OCI-M2 (cell line): ENCODE measurements around the gene INF2.

Experiments used
- DNase-seq: peaks from one replicate; lab custom pipeline; 2025; ENCODE audit not compliant: unreplicated experiment; lab: John Stamatoyannopoulos, UW

The INF2 gene

DNA sequence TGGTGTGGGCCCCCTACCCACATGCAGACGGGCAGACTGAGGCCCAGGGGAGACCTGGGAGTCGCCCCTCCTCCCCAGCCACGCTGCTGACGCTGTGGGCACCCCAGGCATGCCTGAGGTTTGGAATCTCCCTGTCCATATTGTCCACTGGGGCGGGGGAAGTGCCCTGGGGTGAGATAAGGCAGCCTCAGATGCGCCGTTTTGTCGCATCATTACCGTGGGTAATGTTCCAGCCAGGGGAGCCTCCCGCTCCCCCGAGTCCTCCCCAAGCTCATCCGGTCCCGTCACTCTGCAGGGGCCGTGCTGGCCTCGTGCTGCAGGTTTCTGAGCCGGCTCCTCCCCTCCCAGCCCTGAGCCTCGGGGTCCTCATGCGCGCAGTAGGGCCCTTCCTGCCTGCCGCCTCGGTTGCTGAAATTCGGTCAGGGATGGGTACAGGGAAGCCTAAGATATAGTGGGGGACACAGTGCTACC is 11.4 kb downstream of the INF2 start:
- DNase-seq = no peak

DNA sequence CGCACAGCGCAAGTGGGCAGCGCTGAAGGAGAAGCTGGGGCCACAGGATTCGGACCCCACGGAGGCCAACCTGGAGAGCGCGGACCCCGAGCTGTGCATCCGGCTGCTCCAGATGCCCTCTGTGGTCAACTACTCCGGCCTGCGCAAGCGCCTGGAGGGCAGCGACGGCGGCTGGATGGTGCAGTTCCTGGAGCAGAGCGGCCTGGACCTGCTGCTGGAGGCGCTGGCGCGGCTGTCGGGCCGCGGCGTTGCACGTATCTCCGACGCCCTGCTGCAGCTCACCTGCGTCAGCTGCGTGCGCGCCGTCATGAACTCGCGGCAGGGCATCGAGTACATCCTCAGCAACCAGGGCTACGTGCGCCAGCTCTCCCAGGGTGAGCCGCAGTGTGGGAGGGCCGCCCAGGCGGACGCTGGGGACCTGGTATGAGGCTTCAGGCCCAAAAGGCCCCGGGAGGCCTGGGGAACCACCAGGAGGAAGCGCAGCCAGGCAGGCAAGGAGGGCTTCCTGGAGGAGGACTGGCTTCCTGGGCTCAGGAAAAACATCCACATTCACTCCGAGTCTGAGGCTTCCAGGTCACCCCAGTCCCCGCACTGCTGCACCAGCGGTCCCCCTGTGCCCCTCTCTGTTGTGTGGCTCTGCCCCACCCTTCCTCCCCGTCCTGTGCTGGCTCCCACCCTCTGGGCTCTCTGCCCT is 12.1 kb downstream of the INF2 start:
- no peak for DNase-seq

DNA sequence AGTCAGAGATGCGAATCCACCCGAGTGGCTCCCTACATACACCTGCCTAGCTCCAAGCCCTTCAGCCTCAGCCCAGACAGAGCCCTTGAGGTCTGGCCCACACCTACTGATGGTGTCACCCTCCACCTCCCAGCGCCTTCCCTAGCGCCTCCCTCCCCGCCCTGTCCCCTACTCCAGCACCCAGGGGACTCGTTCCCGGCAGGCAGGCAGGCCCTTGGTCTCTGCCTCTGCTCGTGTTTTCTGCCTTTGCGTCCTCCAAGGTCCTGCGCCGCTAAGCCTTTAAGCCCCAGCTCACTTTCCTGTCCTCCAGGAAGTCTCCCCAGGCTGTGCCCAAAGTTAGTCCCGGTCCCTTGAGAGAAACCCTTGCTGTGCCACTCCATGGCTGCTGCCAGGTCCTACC is 12.7 kb downstream of the INF2 start:
- no peak for DNase-seq

DNA sequence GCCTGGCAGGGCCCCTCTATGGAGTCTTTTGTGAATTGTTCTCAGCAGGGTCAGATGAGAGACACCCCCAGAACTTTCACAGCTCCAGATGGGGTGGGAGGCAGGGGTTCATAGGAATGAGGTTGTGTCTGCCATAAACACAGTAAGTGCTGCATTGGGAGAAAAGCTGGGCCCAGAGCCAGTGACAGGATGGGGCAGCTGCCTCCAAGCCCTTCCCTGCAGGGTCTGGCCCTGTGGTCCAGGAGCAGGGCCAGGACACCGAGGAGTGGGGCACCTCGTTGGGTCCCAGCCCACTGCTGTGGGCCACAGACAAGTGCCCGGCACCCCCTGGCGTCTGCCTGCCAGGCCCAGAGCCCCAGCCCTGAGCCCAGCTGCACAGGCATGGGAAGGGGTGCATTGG is 13.3 kb downstream of the INF2 start:
- DNase-seq = no peak

DNA sequence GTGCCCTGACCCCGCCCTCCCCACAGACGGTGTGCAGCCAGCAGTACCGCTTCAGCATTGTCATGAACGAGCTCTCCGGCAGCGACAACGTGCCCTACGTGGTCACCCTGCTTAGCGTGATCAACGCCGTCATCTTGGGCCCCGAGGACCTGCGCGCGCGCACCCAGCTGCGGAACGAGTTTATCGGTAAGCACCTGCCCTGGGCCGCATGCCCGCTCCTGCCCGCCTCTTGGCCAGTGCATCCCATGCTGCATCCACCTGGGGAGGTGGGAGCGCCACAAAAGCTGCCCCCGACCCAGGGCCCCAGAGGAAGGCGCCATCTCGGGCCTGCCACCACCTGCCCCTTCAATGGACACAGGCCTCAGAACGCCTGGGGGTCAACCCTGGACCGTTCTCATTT is 13.9 kb downstream of the INF2 start:
- DNase-seq = no peak

DNA sequence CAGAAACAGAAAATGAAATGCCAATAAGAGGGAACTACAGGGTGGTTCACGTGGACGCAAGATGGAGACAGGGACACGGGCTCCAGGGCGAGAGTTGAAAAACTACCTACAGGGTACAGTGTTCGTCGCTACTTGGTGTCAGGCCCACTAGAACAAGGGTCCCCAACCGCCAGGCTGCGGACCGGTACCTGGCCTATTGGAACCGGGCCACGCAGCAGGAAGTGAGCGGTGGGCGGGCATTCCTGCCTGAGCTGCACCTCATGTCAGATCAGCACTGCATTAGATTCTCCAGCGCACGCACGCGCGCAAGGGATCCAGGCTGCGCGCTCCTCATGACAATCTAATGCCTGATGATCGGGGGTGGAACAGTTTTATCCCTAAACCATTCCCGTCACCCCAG is 14.8 kb downstream of the INF2 start:
- DNase-seq = no peak

DNA sequence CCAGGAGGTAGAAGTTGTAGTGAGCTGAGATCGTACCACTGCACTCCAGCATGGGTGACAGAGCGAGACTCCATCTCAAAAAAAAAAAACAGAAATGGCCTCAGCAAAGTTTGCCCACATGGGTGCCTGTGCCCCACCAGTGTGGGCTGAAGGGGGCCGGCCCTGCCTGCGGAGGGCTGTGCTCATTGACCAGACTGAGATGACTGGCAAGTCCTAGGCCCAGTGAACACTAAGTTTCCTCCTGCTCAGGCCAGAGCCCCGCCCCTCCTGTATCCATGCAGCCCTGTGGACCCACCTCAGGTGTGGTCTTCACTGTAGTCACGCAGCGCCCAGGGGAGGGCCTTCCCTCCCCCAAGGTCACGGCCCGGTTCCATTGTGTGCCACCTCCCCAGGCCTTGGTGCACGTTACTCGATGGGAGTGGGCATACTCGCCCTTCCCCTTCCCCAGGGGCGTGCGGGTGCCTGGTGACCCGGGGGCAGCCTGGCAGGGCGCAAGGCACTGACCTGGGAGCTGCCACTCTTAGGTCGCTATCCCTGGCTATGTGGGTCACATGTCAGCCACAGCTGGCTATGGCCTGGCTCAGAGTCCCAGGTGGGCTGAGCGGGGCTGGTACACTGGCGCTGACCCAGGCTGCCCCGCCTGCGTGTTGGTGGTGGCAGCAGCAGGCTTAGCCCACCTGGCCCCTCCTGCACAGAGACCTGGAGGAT is 16.1 kb downstream of the INF2 start:
- DNase-seq = no peak

DNA sequence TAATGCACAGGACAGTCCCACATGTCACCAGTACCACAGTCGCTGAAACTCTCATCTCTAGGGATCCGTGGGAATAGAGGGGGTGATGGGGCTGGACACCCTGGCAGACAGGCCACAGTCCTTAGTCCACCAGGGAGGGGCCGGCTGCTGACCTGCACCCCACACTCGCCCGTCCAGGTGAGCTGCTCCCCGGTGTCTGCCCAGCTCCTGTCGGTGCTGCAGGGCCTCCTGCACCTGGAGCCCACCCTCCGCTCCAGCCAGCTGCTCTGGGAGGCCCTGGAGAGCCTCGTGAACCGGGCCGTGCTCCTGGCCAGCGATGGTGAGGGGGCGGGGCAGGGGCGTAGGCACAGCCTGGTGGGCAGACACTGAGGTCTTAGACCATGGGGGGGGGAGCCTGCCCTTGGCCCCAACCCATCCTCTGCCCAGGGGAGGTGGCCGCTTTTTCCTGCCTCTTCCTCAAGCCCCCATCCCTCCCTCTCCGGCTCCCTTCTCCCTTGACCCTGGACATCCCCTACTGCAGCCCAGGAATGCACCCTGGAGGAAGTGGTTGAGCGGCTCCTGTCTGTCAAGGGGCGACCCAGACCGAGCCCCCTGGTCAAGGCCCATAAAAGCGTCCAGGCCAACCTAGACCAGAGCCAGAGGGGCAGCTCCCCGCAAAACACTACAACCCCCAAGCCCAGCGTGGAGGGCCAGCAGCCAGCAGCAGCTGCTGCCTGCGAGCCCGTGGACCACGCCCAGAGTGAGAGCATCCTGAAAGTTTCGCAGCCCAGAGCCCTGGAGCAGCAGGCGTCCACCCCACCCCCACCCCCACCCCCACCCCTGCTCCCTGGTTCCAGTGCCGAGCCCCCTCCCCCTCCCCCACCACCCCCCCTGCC is 17.6 kb downstream of the INF2 start:
- no peak for DNase-seq

DNA sequence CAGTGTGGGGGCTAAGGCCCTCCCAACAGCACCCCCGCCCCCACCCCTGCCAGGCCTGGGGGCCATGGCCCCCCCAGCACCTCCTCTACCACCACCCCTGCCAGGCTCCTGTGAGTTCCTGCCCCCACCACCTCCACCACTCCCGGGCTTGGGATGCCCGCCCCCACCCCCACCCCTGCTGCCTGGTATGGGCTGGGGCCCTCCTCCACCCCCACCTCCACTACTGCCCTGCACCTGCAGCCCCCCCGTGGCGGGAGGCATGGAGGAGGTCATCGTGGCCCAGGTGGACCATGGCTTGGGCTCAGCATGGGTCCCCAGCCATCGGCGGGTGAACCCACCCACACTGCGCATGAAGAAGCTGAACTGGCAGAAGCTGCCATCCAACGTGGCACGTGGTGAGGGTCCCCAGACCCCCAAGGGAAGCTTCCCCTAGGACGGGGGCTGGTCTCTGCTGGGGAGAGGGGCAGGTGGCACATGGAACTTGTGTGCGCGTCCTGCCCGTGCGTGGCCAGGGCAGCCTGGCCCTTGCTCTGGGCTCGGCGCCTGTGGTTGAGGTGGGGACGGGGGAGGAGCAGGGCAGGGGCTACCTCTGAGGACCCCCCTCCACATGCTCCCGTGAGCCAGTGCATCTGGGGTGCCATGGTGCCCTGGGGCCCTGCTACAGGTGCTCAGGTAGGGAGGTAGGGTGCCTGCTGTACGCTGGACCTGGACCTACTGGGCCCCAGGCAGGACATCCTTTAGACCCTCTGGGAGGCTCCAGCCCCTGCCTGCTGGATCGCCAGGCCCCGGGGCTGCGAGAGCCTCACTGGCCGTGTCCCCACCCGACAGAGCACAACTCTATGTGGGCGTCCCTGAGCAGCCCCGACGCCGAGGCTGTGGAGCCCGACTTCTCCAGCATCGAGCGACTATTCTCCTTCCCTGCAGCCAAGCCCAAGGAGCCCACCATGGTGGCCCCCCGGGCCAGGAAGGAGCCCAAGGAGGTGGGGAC is 18.5 kb downstream of the INF2 start:
- no peak for DNase-seq

DNA sequence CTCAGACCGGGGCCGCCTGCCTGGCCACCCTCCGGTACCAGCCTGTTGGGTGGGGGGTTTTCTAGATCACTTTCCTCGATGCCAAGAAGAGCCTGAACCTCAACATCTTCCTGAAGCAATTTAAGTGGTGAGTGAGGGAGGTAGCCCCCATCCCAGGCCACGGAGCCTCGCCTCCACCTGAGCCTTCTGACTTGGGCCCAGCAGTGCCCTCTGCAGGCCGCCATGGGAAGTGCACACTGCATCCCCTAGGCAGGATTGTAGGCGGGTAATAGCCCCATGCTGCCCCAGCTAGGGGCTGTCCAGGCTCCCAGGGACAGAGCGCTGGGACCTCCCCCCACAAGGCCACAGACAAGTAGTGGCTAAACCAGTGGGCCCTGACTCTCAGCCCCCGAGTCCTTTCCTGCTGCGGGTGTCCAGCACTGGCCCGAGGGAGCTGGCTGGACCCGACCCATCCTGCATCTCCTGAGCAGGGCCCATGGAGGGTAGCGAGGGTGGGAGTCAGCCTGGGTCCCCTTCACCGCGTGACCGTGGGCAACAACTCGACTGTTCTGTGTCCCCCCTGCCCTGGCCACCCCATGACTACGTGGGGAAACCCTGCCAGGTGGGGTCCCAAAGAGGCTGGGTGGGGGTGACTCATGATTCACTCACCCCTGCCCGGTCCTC is 19.3 kb downstream of the INF2 start:
- DNase-seq = no peak

DNA sequence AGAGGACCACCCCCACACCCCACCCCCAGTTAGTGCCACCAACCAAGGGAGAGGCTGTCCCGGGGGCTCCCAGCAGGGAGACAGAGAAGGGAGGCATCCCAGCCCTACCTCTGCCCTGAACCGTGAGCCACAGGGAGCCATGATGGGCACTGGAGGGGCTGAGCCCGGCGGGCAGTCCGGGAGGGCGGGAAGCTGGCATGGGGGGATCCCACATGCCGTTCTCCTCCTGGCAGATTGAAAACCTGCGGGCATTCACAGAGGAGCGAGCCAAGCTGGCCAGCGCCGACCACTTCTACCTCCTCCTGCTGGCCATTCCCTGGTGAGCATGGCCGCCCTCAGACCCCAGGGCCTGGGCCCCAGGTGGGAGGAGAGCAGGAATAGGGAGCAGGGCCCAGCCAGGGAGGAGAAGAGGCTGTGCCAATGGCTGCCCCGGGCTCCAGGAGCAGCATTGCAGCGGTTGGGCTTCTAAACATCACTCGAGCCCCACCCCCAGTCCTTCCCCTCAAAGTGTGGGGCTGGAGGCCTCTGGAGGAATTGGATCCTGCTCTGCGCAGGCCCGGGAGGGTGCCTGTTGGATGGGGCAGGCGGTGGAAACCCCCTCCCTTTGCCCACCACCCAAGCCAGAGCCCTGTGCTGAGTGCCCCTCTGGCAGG is 20.1 kb downstream of the INF2 start:
- no peak for DNase-seq

DNA sequence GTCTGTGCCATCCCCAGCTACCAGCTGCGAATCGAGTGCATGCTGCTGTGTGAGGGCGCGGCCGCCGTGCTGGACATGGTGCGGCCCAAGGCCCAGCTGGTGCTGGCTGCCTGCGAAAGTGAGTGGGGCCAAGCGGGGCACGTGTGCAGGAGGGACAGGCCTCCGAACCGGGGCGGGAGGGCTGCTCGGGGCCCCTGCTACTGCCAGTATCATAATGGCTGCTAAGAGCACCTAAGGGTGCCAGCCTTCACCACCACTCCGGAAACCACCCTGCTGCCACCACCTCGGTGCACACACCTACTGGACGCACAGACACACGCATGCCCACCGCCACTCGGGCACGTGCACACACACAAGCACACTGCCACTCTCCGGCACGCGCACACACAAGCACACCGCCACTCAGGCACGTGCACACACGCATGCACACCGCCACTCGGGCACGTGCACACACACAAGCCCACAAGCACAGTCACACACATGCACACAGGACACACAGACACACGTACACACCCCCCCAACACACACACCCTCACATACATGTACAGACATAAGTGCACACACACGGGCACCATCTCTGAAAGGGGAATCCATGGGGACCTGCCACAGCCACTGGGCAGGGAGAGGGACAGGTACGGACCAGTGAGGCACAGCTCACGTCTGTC is 20.8 kb downstream of the INF2 start:
- no peak for DNase-seq

DNA sequence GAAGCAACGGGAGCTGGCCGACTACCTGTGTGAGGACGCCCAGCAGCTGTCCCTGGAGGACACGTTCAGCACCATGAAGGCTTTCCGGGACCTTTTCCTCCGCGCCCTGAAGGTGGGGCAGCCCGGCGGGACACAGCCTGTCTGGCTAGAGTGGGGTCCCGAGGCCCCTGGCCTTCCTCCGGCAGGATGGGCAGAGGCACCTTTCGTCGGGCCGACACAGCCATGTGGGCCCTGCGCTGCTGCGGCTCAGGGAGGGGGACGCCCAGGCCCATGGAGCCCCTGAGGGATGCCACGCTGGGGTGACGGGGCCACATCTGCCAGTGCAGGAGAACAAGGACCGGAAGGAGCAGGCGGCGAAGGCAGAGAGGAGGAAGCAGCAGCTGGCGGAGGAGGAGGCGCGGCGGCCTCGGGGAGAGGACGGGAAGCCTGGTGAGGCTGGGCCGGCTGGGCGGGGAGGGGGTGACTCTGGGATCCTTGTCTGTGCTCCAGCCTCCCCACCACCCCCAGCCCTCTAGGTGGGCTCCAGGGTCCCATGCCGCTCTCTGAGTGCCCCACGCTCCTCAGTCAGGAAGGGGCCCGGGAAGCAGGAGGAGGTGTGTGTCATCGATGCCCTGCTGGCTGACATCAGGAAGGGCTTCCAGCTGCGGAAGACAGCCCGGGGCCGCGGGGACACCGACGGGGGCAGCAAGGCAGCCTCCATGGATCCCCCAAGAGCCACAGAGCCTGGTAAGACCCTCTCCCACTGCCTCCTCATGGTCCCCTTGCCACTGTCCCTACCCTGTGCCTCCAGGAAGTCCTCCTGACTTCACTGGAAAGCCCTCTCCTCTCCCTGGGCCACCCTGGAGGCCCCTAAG is 23.7 kb downstream of the INF2 start:
- DNase-seq = no peak

DNA sequence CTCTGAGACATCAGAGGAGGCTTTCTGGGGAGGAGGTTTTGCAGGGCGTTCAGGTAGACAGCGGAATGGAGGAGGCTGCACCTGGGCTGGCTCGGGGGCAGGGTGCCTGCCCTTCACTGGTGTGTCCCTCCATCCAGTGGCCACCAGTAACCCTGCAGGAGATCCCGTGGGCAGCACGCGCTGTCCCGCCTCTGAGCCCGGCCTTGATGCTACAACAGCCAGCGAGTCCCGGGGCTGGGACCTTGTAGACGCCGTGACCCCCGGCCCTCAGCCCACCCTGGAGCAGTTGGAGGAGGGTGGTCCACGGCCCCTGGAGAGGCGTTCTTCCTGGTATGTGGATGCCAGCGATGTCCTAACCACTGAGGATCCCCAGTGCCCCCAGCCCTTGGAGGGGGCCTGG is 24.6 kb downstream of the INF2 start:
- no peak for DNase-seq

DNA sequence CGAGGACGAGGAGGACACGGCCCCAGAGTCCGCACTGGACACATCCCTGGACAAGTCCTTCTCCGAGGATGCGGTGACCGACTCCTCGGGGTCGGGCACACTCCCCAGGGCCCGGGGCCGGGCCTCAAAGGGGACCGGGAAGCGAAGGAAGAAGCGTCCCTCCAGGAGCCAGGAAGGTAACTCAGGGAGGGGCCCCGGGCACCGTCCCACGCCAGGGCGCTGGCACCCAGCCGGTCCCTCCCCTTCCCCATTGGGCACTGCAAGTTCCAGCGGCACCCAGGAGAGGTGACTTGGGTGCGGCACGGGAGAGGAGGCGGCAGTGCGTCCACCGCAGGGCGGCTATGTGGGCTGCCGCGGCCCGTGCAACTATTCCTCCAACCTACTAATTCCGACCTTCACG is 25.3 kb downstream of the INF2 start:
- DNase-seq = no peak

DNA sequence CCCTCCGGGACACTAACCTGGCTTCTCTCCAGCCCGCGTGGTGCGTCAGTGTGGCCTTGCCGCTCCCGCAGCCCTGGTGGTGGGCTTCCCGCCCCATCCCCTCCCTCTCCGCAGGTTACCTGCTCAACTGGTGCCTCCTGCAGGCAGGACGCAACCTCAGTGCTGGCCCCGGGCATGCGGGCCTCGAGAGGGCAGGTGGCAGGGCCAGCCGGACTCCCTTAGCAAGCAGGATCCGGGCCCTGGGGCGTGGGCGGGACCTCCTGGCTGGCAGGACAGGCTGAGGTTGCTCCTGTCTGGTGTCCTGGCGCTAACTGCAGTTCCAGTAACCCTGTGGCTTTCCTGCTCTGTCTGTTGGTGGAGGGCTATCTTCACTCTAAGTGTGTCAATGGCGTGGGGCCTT is 26.0 kb downstream of the INF2 start:
- no peak for DNase-seq

DNA sequence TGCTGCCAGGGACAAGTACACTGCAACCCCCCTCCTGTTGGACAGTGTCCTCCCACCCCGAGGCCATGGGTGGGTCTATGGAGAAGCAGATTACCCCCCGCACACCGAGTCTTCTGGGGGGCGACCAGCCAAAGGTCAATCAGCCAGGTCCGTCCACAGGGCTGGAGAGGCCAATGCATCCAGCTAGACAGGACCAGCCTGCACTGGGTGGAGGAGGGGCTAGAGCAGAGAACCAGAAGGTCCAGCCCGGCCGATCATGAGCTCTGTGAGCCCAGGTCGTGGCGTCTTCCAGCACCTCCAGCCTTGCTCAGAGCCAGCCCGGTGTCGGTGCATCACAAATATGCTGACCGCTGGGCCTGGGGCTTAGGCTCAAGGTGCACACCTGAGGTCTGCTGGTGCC is 26.5 kb downstream of the INF2 start:
- no peak for DNase-seq

DNA sequence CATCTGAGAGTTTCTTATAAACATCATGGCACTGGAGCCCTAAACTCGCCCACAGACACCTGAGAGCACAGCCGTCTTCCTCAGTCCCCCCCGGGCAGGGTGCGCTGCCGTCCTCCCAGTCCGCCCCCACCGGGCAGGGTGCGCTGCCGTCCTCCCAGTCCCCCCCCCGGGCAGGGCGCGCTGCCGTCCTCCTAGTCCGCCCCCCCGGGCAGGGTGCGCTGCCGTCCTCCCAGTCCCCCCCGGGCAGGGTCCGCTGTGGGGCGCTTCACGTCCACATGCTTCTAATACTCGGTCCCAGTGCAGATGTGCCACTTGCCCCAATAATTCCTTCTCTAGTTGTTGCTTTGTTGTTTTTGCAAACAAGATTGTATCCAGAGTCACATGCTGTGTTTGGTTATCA is 27.7 kb downstream of the INF2 start:
- no peak for DNase-seq
